ENCODE measurements around the gene TLR10. TPM values are rescaled to one million over a fixed set of nuclear protein-coding genes. Genes with fewer than 3 reads are reported as not detected.

Gene TLR10
- total and polyA plus RNA-seq, 2 donors (not counting 3 experiments of a cell fraction or from before 2014, with no cell fraction given): not detected

- FAIRE-seq: no peak
- DNase-seq (ENCODE audit: low read depth, low spot score): no peak
- Histone ChIP-seq H3K9me3 (replicated peaks; ENCODE audit: control insufficient read depth, insufficient read depth, low read length) (no peaks in the 10 kb centered on the region), H3K4me3 (replicated peaks in 1 of 3; ENCODE audit: insufficient read depth in 1 of 3, low read depth in 1 of 3, low read length in 3 of 3) (no peak overlapping the region), H3K9ac (replicated peaks; ENCODE audit: extremely low read depth, insufficient read depth, low read length) (no peak overlapping the region), H4K20me1 (replicated peaks; ENCODE audit: control insufficient read depth, extremely low read depth, insufficient read depth, low read length) (no peaks in the 10 kb centered on the region), H3K27ac (ENCODE audit: insufficient read depth, low read depth, low read length) (no peak overlapping the region), H3K4me1 (ENCODE audit: control insufficient read depth, extremely low read depth, insufficient read depth, low read length) (no peaks in the 10 kb centered on the region), H2AFZ (ENCODE audit: low read depth, low read length) (no peak overlapping the region), H3K9me1 (replicated peaks; ENCODE audit: control insufficient read depth, extremely low read depth, insufficient read depth, low read length) (no peaks in the 10 kb centered on the region), H3K4me2 (ENCODE audit: insufficient read depth, low read length) (no peak overlapping the region), H3K27me3 (ENCODE audit: control insufficient read depth in 2 of 2, insufficient read depth in 2 of 2, low read length in 2 of 2) (peaks cover 0 to 2% of the 10 kb centered on the region in 2 experiments), H3K36me3 (ENCODE audit: control insufficient read depth in 2 of 2, extremely low read depth in 1 of 2, insufficient read depth in 2 of 2, low read length in 2 of 2) (no peaks in the 10 kb centered on the region), H3K79me2 (ENCODE audit: control insufficient read depth, insufficient read depth, low read length) (no peaks in the 10 kb centered on the region)
- BruUV-seq (replicated peaks): no TSS peak
- no peak for TF ChIP-seq MYC (IDR thresholded peaks at IDR 0.05; ENCODE audit: low read depth, low read length)
- no peak for TF ChIP-seq POLR2AphosphoS5 (IDR thresholded peaks at IDR 0.05; ENCODE audit: insufficient read depth, low read depth, low read length)
- TF ChIP-seq JUN (IDR thresholded peaks at IDR 0.05; ENCODE audit: borderline replicate concordance, insufficient read depth, insufficient read length, low read depth): no peak
- no peak for TF ChIP-seq FOS (IDR thresholded peaks at IDR 0.05; ENCODE audit: borderline replicate concordance, insufficient read depth, low read length)
- no peak for TF ChIP-seq POLR2A (IDR thresholded peaks at IDR 0.05; ENCODE audit: low read depth, low read length)
- TF ChIP-seq EZH2 (IDR thresholded peaks at IDR 0.05; ENCODE audit: borderline replicate concordance, low read depth, low read length, severe bottlenecking): no peak
- no peak for TF ChIP-seq GATA2 (IDR thresholded peaks at IDR 0.05; ENCODE audit: insufficient read depth, insufficient read length, low read depth, low read length)
- TF ChIP-seq CTCF (IDR thresholded peaks at IDR 0.05; ENCODE audit: extremely low read depth in 1 of 2, insufficient read depth in 1 of 2, low read depth in 1 of 2, low read length in 2 of 2): no peak
- POLR2A ChIA-PET: no interaction called here
- CTCF ChIA-PET: interaction anchor here (1.1 to 4.6 kb wide), 9 partner anchors 10 to 712 kb away, joined by 3 to 89 read pairs (median 26); partner anchors contain the start of gene TLR1
- intact Hi-C loops (cut with micrococcal nuclease) (no loop called here), dilution Hi-C loops (cut with MboI; ENCODE audit: extremely low pct_ligation_motif_present, low sequenced_read_pairs) (no loop called here)
Measured at GRCh38 chr4:38780833-38781484, 1.8 kb downstream of the TLR10 start.

All from endothelial cell of umbilical vein (primary cell).